Measurements from ENCODE around the gene CTH. TPM values are rescaled to one million over a fixed set of nuclear protein-coding genes. Genes with fewer than 3 reads are reported as not detected.

Gene CTH
- polyA plus RNA-seq, 3 donors from 2014 or later = 0.28 to 1.2 TPM; not detected in 1

DNA sequence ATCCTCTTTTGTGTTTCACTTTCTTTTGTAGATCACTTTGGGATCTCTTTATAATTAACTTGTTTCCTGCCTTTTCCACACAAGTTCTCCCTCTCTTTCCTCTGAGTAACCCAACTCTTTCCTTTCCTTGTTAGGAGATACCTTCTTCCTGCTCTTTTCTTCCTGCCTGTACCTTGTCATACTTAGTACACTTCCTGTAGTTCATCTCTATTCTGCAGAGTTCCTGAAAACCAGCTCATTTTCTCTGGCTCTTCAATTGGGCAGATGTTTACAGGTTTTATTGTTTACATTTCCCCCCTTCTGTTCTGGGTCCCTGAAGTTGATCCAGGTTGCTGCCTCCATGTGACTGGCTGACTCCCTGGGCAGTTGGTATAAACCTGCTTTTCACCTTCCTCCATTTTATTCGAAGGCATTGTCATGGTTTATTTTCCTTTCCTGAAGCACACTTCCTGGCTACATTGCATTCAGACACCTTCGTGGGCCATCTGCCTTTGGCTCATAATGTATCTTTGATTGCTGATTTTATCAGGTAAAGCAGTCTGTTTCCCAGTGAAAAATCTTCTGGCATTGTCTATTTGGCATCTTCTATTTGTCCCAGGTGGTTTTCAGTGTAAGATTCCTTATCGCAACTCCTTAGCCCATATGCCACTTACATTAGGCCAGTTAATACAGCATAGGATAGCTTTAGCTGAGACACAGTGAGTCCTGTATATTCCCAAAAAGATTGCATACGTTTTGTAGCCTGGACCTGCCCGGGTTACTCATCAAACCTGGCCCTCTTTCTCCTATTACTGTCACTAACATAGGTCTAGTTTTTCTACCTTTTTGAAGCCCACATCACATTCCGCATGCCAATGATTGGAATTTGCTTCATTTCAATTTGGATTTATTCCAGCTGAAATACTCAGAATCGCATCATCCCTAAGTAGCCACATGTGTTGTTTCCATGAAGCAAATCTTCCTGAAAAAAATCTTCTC is 15.4 kb downstream of the CTH start:
- Mint-ChIP-seq H3K36me3 (peaks cover 0 to 7% (median 4%) of the 10 kb centered on the region in 3 donors), H3K27ac (peak overlapping the region in 2 of 6 donors; percentile 1 to 5), H3K27me3 (ENCODE audit: low read depth in 3 of 3) (peaks cover 1 to 5% (median 2%) of the 10 kb centered on the region in 3 donors), H3K4me1 (no peaks in the 10 kb centered on the region), H3K9me3 (no peaks in the 10 kb centered on the region), H3K4me3 (no peak overlapping the region)
- DNase-seq = no peak

DNA sequence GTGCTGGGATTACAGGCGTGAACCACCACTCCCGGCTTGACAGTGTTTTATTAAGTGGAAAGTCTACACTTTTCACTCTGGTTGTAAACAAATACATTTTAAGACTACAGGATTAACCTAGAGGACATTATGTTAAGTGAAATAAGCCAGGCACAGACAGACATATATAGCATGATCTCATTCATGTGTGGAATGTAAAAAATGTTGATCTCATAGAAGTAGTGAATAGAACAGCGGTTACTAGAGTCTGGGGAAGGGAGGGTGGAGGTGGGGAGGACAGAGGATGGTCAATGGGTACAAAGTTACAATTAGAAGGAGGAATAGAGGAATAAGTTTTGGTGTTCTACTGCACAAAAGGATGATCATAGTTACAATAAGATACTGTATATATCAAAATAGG is 16.9 kb downstream of the CTH start:
- Mint-ChIP-seq H3K9me3 (no peaks in the 10 kb centered on the region), H3K4me1 (no peaks in the 10 kb centered on the region), H3K27me3 (ENCODE audit: low read depth in 3 of 3) (peaks cover 1 to 5% (median 2%) of the 10 kb centered on the region in 3 donors), H3K4me3 (no peak overlapping the region), H3K36me3 (peaks cover under 1 to 11% (median 4%) of the 10 kb centered on the region in 3 donors), H3K27ac (no peak overlapping the region)
- no peak for DNase-seq

GRCh38 chr1:70429219-70429618 is 18.2 kb downstream of the CTH start:
- Mint-ChIP-seq H3K27me3 (ENCODE audit: low read depth in 3 of 3) (peaks cover 2 to 5% (median 2%) of the 10 kb centered on the region in 3 donors), H3K4me3 (no peak overlapping the region), H3K36me3 (peaks cover 4 to 12% (median 6%) of the 10 kb centered on the region in 3 donors), H3K4me1 (no peaks in the 10 kb centered on the region), H3K9me3 (no peaks in the 10 kb centered on the region), H3K27ac (no peak overlapping the region)
- no peak for DNase-seq

DNA sequence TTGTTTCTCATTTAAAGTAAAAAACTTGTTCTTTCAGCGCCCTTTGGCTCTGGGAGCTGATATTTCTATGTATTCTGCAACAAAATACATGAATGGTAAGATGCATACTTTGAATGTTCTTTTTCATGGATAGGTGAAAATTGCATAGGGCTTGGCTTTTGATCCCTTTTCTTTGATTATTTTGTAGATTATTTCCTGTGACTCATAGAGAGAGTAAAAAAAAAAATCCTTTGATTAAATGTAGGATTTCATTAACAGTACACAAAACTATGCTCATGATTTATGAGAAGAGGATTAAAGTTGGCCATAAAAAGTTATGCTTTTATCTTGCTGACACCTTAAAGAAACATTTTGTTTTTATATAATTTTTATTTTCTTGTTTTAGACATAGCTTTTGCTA is 18.7 kb downstream of the CTH start:
- H3K4me3 Mint-ChIP-seq = no peak overlapping the region

DNA sequence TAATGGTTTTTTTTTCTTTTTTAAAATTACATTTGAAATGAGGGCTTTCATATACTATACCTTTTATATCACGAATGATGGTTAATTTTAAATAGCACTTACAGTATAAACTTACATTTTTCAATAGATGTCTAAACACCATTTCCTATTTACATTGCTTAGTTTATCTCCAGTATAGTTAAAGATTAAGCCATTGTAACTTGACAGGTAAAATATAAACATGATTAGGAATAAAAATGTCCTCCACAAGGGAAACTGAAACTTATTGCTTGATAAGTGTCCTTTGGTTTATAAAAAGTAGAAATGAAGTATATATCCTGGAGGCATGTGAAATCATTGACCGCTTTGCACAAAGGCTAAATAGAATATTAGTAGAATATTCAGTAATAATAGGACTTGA is 20.2 kb downstream of the CTH start:
- peaks cover 0 to 12% (median 6%) of the 10 kb centered on the region in 3 donors for H3K36me3 Mint-ChIP-seq
- no peaks in the 10 kb centered on the region for H3K9me3 Mint-ChIP-seq
- H3K27me3 Mint-ChIP-seq (ENCODE audit: low read depth in 3 of 3) = peaks cover 0 to 3% (median 0%) of the 10 kb centered on the region in 3 donors
- H3K4me1 Mint-ChIP-seq = no peaks in the 10 kb centered on the region
- no peak for DNase-seq
- H3K27ac Mint-ChIP-seq = no peak overlapping the region
- H3K4me3 Mint-ChIP-seq = no peak overlapping the region

More for the DNA sequence above, 18.7 kb downstream of the CTH start:
- Mint-ChIP-seq H3K27ac (no peak overlapping the region), H3K9me3 (no peaks in the 10 kb centered on the region), H3K36me3 (peaks cover 4 to 12% (median 6%) of the 10 kb centered on the region in 3 donors), H3K27me3 (ENCODE audit: low read depth in 3 of 3) (peaks cover 0 to 3% (median 2%) of the 10 kb centered on the region in 3 donors), H3K4me1 (no peaks in the 10 kb centered on the region)
- DNase-seq = no peak

GRCh38 chr1:70431874-70432273 is 20.8 kb downstream of the CTH start:
- H3K9me3 Mint-ChIP-seq = no peaks in the 10 kb centered on the region
- peaks cover 0 to 12% (median 6%) of the 10 kb centered on the region in 3 donors for H3K36me3 Mint-ChIP-seq
- H3K4me3 Mint-ChIP-seq = no peak overlapping the region
- H3K4me1 Mint-ChIP-seq = no peaks in the 10 kb centered on the region
- no peak overlapping the region for H3K27ac Mint-ChIP-seq
- peaks cover 0 to 3% (median 0%) of the 10 kb centered on the region in 3 donors for H3K27me3 Mint-ChIP-seq (ENCODE audit: low read depth in 3 of 3)
- DNase-seq = no peak

DNA sequence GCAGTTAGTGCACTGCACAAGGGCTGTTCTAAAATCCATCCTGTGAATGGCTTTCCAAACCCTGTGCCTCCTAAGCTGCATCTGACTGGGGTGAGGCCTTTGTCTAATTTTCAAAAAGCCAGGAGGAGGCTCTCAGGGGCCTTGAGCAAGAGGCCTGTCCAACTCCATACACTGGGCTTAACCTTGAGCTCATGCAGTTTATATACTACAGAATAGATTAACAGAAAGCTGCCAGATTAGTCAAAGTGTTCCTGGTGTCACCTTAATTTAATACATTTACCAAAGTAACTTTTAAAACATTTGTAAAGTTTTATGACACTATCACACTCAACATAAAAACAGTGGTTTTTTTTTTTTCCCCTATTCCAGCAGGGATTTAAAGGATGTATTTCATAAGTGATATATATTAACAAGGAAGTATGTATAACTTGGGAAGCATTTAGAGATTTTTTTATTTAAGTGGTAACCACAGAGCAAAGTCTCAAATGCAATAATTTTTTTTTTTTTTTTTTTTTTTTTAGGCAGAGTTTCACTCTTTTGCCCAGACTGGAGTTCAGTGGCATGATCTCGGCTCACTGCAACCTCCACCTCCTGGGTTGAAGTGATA is 23.3 kb downstream of the CTH start:
- Mint-ChIP-seq H3K4me3 (no peak overlapping the region), H3K4me1 (no peaks in the 10 kb centered on the region), H3K27me3 (ENCODE audit: low read depth in 3 of 3) (peaks cover 0 to 2% (median 0%) of the 10 kb centered on the region in 3 donors), H3K27ac (no peak overlapping the region), H3K36me3 (peaks cover 0 to 9% (median 6%) of the 10 kb centered on the region in 3 donors), H3K9me3 (no peaks in the 10 kb centered on the region)
- DNase-seq = no peak

DNA sequence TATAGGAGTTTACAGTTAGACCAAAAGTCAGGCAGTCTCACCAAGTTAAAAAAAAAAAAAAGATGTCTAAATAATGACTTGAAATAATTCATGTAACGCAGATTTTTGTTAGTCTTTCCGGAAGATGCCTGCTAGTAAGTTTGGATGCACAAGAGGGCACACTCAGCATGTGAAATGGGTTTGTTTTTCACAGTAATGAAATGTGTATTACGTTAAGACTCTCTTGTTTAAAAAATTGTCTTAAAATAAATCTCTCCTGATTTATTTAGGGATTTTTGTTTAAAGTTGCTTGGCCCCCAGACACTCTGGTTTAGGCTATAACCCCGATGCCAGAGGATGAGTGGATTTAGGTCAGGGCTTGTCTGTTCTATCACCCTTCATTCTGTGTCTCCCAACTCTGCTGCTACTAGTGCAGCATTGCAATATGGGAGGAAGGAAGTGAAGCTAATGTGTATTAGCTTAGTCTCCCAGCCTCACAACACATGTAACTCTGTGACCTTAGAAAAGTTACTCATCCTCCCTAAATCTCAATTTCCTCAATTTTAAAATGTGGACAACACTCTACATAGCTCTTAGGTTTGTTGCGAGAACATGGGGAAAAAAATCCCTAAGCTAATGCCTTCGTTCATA is 25.7 kb downstream of the CTH start:
- H3K4me3 Mint-ChIP-seq = no peak overlapping the region
- no peak overlapping the region for H3K27ac Mint-ChIP-seq
- H3K36me3 Mint-ChIP-seq = peaks cover 0 to 9% (median 6%) of the 10 kb centered on the region in 3 donors
- H3K9me3 Mint-ChIP-seq = no peaks in the 10 kb centered on the region
- no peak for DNase-seq
- peaks cover 0 to 2% (median 0%) of the 10 kb centered on the region in 3 donors for H3K27me3 Mint-ChIP-seq (ENCODE audit: low read depth in 3 of 3)
- H3K4me1 Mint-ChIP-seq = no peaks in the 10 kb centered on the region

DNA sequence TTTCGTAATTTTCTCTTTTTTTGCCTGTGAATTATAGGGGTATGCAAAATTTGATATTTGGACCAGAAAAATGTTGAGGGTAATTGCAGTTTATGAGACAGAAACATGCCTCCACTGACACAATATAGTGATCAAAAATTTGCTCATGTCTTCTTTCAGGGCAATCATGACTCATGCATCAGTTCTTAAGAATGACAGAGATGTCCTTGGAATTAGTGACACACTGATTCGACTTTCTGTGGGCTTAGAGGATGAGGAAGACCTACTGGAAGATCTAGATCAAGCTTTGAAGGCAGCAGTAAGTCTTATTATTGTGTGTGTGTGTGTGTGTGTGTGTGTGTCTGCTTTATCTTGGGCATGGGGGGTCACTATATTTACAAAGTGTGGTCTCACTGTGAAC is 27.5 kb downstream of the CTH start:
- Mint-ChIP-seq H3K27me3 (ENCODE audit: low read depth in 3 of 3) (peaks cover 0 to 2% (median 0%) of the 10 kb centered on the region in 3 donors), H3K36me3 (no peaks in the 10 kb centered on the region), H3K9me3 (no peaks in the 10 kb centered on the region), H3K4me3 (no peak overlapping the region), H3K4me1 (no peaks in the 10 kb centered on the region), H3K27ac (no peak overlapping the region)
- DNase-seq = no peak

DNA sequence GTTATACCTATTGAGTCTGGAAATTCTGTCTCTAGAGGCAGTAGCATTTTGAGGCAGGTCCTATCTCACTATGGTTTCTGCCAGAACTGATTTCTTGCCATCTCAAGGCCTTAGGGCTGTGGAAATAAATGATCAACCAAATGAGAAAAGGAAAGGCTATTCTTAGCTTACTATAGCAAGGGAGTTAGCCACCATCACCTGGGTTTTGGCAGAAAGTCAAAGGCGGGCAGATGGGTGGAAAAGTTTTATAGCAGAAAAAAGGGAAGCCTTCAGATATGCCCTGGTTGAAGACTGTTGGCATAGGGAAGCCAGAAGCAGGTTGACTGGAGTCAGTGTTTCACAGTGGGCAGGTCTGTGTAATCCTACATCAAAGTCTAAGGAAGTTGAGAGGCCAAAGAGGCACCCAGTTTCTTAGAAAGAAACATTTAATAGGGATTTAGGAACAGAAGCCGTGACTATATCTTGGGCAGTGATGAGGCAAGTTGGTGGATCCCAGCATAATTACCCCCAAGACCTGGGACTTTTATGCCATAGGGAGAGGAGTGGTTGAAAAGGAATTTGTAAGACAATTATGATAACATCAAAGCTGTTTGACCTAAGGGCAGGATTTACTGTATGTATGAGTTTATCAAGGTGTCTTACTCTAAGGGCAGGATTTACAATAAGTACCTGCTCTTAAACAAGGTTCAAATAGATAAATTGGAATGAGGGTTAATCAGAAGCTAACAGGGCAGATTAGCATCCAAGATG is 29.7 kb downstream of the CTH start:
- no peaks in the 10 kb centered on the region for H3K4me1 Mint-ChIP-seq
- H3K27ac Mint-ChIP-seq = no peak overlapping the region
- H3K4me3 Mint-ChIP-seq = no peak overlapping the region
- H3K9me3 Mint-ChIP-seq = no peaks in the 10 kb centered on the region
- no peaks in the 10 kb centered on the region for H3K27me3 Mint-ChIP-seq (ENCODE audit: low read depth in 3 of 3)
- no peaks in the 10 kb centered on the region for H3K36me3 Mint-ChIP-seq
- DNase-seq = no peak

GRCh38 chr1:70441392-70442035 is 30.4 kb downstream of the CTH start:
- no peaks in the 10 kb centered on the region for H3K9me3 Mint-ChIP-seq
- H3K36me3 Mint-ChIP-seq = no peaks in the 10 kb centered on the region
- no peaks in the 10 kb centered on the region for H3K4me1 Mint-ChIP-seq
- H3K4me3 Mint-ChIP-seq = no peak overlapping the region
- no peak for DNase-seq
- H3K27me3 Mint-ChIP-seq (ENCODE audit: low read depth in 3 of 3) = no peaks in the 10 kb centered on the region
- H3K27ac Mint-ChIP-seq = no peak overlapping the region

- Mint-ChIP-seq H3K27me3 (ENCODE audit: low read depth in 3 of 3) (no peaks in the 10 kb centered on the region), H3K36me3 (peaks cover 0 to 4% (median 0%) of the 10 kb centered on the region in 3 donors), H3K27ac (no peak overlapping the region), H3K9me3 (no peaks in the 10 kb centered on the region), H3K4me1 (no peaks in the 10 kb centered on the region), H3K4me3 (no peak overlapping the region)
- no peak for DNase-seq
Observed at GRCh38 chr1:70442490-70442889, 31.4 kb downstream of the CTH start.

DNA sequence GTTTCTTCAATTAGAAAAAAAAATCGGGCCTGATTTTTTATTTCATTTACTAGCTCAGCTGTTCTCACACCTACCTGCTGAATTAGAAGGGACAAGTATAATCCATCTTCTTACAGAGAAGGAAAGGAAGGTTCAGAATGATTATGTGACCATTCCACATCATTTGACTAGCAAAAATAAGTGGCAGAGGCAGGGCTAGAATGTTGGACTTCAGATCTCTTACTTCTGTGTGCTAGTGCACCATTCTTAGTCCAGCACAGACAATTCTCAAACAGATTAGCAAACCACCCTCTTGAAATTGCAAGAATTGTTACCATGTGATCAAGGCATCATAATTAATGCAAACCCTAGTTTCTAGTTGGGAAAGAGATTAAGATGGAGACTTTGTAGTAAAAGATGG is 32.7 kb downstream of the CTH start:
- Mint-ChIP-seq H3K27ac (no peak overlapping the region), H3K9me3 (no peaks in the 10 kb centered on the region), H3K4me1 (no peaks in the 10 kb centered on the region), H3K36me3 (peaks cover 0 to 4% (median 0%) of the 10 kb centered on the region in 3 donors), H3K27me3 (ENCODE audit: low read depth in 3 of 3) (no peaks in the 10 kb centered on the region), H3K4me3 (no peak overlapping the region)
- DNase-seq = no peak

Data from immature natural killer cell (primary cell).